Measurements from ENCODE around the gene UTP25.

DNA sequence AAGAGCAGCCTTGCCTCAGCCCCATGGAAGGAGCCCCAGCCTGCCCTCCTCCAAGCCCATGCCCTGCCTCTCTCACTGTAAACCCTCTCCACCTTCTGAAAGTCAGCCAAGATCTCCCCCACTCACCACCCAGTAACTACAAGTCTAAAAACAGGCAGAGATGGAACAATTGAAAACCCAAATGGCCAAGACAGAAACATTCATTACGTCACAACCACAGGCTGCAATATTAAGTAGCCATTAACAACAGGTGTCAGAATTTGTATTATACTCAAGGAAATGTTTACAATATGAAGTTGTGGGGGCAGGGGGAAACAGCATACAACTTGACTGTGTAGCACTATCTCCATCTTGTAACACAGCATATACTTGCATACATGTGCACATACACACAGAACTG is 24.2 kb upstream of the UTP25 start:
- TF ChIP-seq, protein P1, sequence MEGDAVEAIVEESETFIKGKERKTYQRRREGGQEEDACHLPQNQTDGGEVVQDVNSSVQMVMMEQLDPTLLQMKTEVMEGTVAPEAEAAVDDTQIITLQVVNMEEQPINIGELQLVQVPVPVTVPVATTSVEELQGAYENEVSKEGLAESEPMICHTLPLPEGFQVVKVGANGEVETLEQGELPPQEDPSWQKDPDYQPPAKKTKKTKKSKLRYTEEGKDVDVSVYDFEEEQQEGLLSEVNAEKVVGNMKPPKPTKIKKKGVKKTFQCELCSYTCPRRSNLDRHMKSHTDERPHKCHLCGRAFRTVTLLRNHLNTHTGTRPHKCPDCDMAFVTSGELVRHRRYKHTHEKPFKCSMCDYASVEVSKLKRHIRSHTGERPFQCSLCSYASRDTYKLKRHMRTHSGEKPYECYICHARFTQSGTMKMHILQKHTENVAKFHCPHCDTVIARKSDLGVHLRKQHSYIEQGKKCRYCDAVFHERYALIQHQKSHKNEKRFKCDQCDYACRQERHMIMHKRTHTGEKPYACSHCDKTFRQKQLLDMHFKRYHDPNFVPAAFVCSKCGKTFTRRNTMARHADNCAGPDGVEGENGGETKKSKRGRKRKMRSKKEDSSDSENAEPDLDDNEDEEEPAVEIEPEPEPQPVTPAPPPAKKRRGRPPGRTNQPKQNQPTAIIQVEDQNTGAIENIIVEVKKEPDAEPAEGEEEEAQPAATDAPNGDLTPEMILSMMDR (IDR thresholded peaks at IDR 0.05) = no peak
- no peak for TF ChIP-seq POLR2A (IDR thresholded peaks at IDR 0.05)
